ENCODE measurements around the gene VN1R4.
A peak's percentile ranks its signal among the peaks of the same experiment; 100 is the strongest.
"Not testable (repeated sequence)": the region's sequence is repeated elsewhere in the genome, so short reads cannot be mapped to it uniquely, and the experiment has no call there.

Gene VN1R4

GRCh38 chr19:53267623-53268022 is at the start of gene VN1R4:
TSS of gene VN1R4 (minus strand) at chr19:53267723. CDS start at chr19:53267665, 58 bp downstream.
- DNase-seq (ENCODE audit: low spot score), result not testable (repeated sequence)

- DNase-seq (ENCODE audit: low spot score), result no peak
Observed at GRCh38 chr19:53311897-53312296, 44.4 kb upstream of the VN1R4 start.

GRCh38 chr19:53311044-53311443 is 43.5 kb upstream of the VN1R4 start:
- no peak for DNase-seq (ENCODE audit: low spot score)

- DNase-seq (ENCODE audit: low spot score), result peak; percentile 73
Observed at GRCh38 chr19:53308339-53308811, 40.9 kb upstream of the VN1R4 start.

GRCh38 chr19:53301341-53301740 is 33.8 kb upstream of the VN1R4 start:
- DNase-seq (ENCODE audit: low spot score), result not testable (repeated sequence)

GRCh38 chr19:53294786-53295441 is 27.4 kb upstream of the VN1R4 start:
- DNase-seq (ENCODE audit: low spot score), result no peak

- DNase-seq (ENCODE audit: low spot score), result no peak
Observed at GRCh38 chr19:53290758-53291549, 23.4 kb upstream of the VN1R4 start.

- no peak for DNase-seq (ENCODE audit: low spot score)
Observed at GRCh38 chr19:53285087-53285486, 17.6 kb upstream of the VN1R4 start.

- not testable (repeated sequence) for DNase-seq (ENCODE audit: low spot score)
Observed at GRCh38 chr19:53281947-53282346, 14.4 kb upstream of the VN1R4 start.

- no peak for DNase-seq (ENCODE audit: low spot score)
Observed at GRCh38 chr19:53275480-53275879, 8.0 kb upstream of the VN1R4 start.

GRCh38 chr19:53272044-53272443 is 4.5 kb upstream of the VN1R4 start:
- DNase-seq (ENCODE audit: low spot score), result no peak

GRCh38 chr19:53269861-53270260 is 2.3 kb upstream of the VN1R4 start:
- not testable (repeated sequence) for DNase-seq (ENCODE audit: low spot score)

GRCh38 chr19:53257715-53258342 is 9.7 kb downstream of the VN1R4 start, which contains the start of gene VN1R2:
TSS of gene VN1R2 (plus strand) at chr19:53258292. CDS start at chr19:53258376, 84 bp downstream.
- not testable (repeated sequence) for DNase-seq (ENCODE audit: low spot score)

GRCh38 chr19:53254411-53255341 is 12.8 kb downstream of the VN1R4 start, which contains the start of gene ZNF677:
TSS of gene ZNF677 (minus strand) at chr19:53254873. CDS start at chr19:53251550, 3,323 bp downstream.
- DNase-seq (ENCODE audit: low spot score), result peak; percentile 94

GRCh38 chr19:53246498-53246897 is 21.0 kb downstream of the VN1R4 start:
- DNase-seq (ENCODE audit: low spot score), result no peak

GRCh38 chr19:53237114-53237777 is 30.3 kb downstream of the VN1R4 start:
- no peak for DNase-seq (ENCODE audit: low spot score)

GRCh38 chr19:53224606-53225005 is 42.9 kb downstream of the VN1R4 start:
- DNase-seq (ENCODE audit: low spot score), result no peak

GRCh38 chr19:53222716-53223115 is 44.8 kb downstream of the VN1R4 start:
- DNase-seq (ENCODE audit: low spot score), result not testable (repeated sequence)

Measured in iPS-NIHi11 (cell line).